A549 (cell line): ENCODE results near the gene SATB2.

Experiments used
- CHD2 ChIP-seq: fragments of 150-350 bp; IDR thresholded peaks from 2 replicates; pipeline ENCODE4 v1.6.1; 2014; ENCODE audit warnings: low read length; ENCODE audit not compliant: partially characterized antibody
- CTCF ChIP-seq: fragments of >200 bp; sonication (Bioruptor Twin); formaldehyde crosslinking; IDR thresholded peaks from 3 replicates; pipeline ENCODE4 v1.5.1; 2016
- EP300 ChIP-seq, 2 experiments: fragments of >200 bp; sonication (Bioruptor Twin); formaldehyde crosslinking; IDR thresholded peaks; 2 replicates in 1 of 2; 3 replicates in 1 of 2; pipeline ENCODE4 v1.6.1; 2016 to 2017
- HDAC2 ChIP-seq: fragments of 200-600 bp; sonication (generic); IDR thresholded peaks from 2 replicates; pipeline ENCODE4 v1.6.1; 2016
- HMGXB4 ChIP-seq: fragments of 250-450 bp; sonication (Bioruptor Pico); IDR thresholded peaks from 2 replicates; pipeline ENCODE4 v1.5.0; 2021; ENCODE audit warnings: mild to moderate bottlenecking, moderate library complexity, borderline replicate concordance
- MAX ChIP-seq: IDR thresholded peaks from 2 replicates; pipeline ENCODE4 v1.6.1; 2012
- REST ChIP-seq: fragments of 200-600 bp; sonication (generic); IDR thresholded peaks from 2 replicates; pipeline ENCODE4 v1.6.1; 2016; ENCODE audit warnings: antibody characterized with exemption, mild to moderate bottlenecking, moderate library complexity
- SMC3 ChIP-seq: fragments of >200 bp; sonication (Bioruptor Twin); formaldehyde crosslinking; IDR thresholded peaks from 3 replicates; pipeline ENCODE4 v1.6.1; 2018; ENCODE audit warnings: inconsistent platforms

GRCh38 chr2:199228887-199229819 lies 228.6 kb downstream of the SATB2 start:
- TF ChIP-seq CTCF (no peak), SMC3 (no peak), EP300 (IDR thresholded peaks at IDR 0.05) (no peak), HDAC2 (no peak), CHD2 (no peak), MAX (no peak), HMGXB4 (CRISPR knock-in tag) (no peak), REST (no peak)
